OCI-LY3 (cell line): ENCODE data around the gene AP1G1.

Source experiments
- CTCF ChIP-seq: fragments of 200-600, 300-600 bp; sonication (generic); IDR thresholded peaks from 2 replicates; pipeline ENCODE4 v1.5.1; 2014; ENCODE audit warnings: antibody characterized with exemption, low read length, low read depth
- EZH2phosphoT487 ChIP-seq: fragments of 200-600 bp; shearing (Covaris generic); IDR thresholded peaks from 2 replicates; pipeline ENCODE4 v1.6.1; 2018; ENCODE audit warnings: antibody characterized with exemption, mixed run types, low read depth

GRCh38 chr16:71722801-71723536 is 85.7 kb downstream of the AP1G1 start:
- TF ChIP-seq CTCF, result no peak
- TF ChIP-seq EZH2phosphoT487, result no peak
